Measurements from ENCODE around the gene NPAP1.

GRCh38 chr15:24684313-24684712, 8.7 kb downstream of the NPAP1 start:
- TF ChIP-seq HDAC2 (CRISPR knock-in tag; IDR thresholded peaks at IDR 0.05) (no peak), NR3C1 (CRISPR knock-in tag; IDR thresholded peaks at IDR 0.05) (no peak), EZH2 (conservative IDR thresholded peaks at IDR 0.05; ENCODE audit: low read depth, low read length) (no peak), MEF2D (CRISPR knock-in tag; IDR thresholded peaks at IDR 0.05) (no peak), CHD2 (IDR thresholded peaks at IDR 0.05; ENCODE audit: low read depth, low read length) (no peak), ZNF333 (CRISPR knock-in tag; IDR thresholded peaks at IDR 0.05; ENCODE audit: borderline replicate concordance) (no peak), ARID2 (CRISPR knock-in tag; IDR thresholded peaks at IDR 0.05; ENCODE audit: borderline replicate concordance) (no peak), RARG (CRISPR knock-in tag; IDR thresholded peaks at IDR 0.05; ENCODE audit: low read depth) (no peak), ZBTB39 (CRISPR knock-in tag; IDR thresholded peaks at IDR 0.05) (no peak), ZNF335 (CRISPR knock-in tag; IDR thresholded peaks at IDR 0.05) (no peak)
